A549 (cell line): ENCODE results near the gene ZBTB39.

Experiments used
- CTCF ChIP-seq: fragments of >200 bp; sonication (Bioruptor Twin); formaldehyde crosslinking; IDR thresholded peaks from 3 replicates; pipeline ENCODE4 v1.5.1; 2016
- EP300 ChIP-seq, 2 experiments: fragments of >200 bp; sonication (Bioruptor Twin); formaldehyde crosslinking; IDR thresholded peaks; 2 replicates in 1 of 2; 3 replicates in 1 of 2; pipeline ENCODE4 v1.6.1; 2016 to 2017
- REST ChIP-seq: fragments of 200-600 bp; sonication (generic); IDR thresholded peaks from 2 replicates; pipeline ENCODE4 v1.6.1; 2016; ENCODE audit warnings: antibody characterized with exemption, mild to moderate bottlenecking, moderate library complexity
- SMC3 ChIP-seq: fragments of >200 bp; sonication (Bioruptor Twin); formaldehyde crosslinking; IDR thresholded peaks from 3 replicates; pipeline ENCODE4 v1.6.1; 2018; ENCODE audit warnings: inconsistent platforms

- TF ChIP-seq CTCF (no peak), EP300 (IDR thresholded peaks at IDR 0.05) (no peak), REST (no peak), SMC3 (no peak)
These were observed 27.8 kb downstream of the ZBTB39 start for GRCh38 chr12:56978397-56979138.
